Heart left ventricle (tissue), 13 donors: ENCODE results near the gene TTBK2.

Experiments
- POLR2A ChIP-seq, 2 donors: fragments of 450-650 bp; IDR thresholded peaks; one replicate each; pipeline ENCODE4 v1.6.1; 2017; ENCODE audit warnings: antibody characterized with exemption in 2 of 2, mild to moderate bottlenecking in 2 of 2, moderate library complexity in 2 of 2
- TF ChIP-seq, protein P1 (sequence below), 12 donors: fragments of 200-600 bp; sonication (generic) in 4 of 12; IDR thresholded peaks; one replicate each; pipeline versions ENCODE4 v1.5.0 to v1.8.0; 2018 to 2022; ENCODE audit warnings: antibody characterized with exemption in 12 of 12, mild to moderate bottlenecking in 5 of 12
- donor health status: ischemic (EF 13 %, LVEDD 7.1; RV severe dilation, severe dysfunction).
- donor health status: DM: no; HTN: yes; CAD: no.
- donor health status: DM: no; HTN: no; CAD: no.
- donor health status: ischemic (EF 25% LVEDD 6.9; RV normal size, moderate dysfunction).
- donor health status: ischemic (EF 25% LVEDD 5.7; RV mildly dilated, moderate dysfunction).
- donor health status: ischemic (EF 35%, LVEDD 5.7; RV mildly dilated, moderate dysfunction).
- donor health status: nonischemic (EF 11% LVEDD 7.7; RV severe dilation, severe dysfunction).
- donor health status: DM: yes; HTN: yes; CAD: no.
- donor health status: PGD.
- donor health status: ischemic (EF 29% LVEDD 5.4; RV normal size, mild dysfunction).
- donor health status: nonischemic (EF 23%, LVEDD 6.1; RV moderate dilation, normal function).

DNA sequence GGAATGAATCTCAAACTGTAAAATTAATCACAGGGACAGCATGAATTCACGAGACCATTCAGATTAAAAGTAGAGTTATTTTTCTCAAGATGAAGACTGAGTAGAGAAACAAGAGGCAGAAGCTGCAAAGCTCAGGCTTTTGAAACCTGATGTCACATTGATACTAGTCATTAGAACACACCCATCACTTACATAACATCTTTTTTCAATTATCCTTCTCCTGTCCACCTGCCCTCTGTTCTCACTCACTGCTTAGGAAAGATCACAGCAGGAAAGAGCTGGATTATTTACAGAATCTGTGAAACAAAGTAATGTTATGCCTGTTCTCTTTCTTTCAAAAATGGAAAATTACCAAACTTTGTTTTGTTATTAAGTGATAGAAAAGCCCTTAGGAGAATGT lies 111.7 kb downstream of the TTBK2 start:
- TF ChIP-seq, protein P1, sequence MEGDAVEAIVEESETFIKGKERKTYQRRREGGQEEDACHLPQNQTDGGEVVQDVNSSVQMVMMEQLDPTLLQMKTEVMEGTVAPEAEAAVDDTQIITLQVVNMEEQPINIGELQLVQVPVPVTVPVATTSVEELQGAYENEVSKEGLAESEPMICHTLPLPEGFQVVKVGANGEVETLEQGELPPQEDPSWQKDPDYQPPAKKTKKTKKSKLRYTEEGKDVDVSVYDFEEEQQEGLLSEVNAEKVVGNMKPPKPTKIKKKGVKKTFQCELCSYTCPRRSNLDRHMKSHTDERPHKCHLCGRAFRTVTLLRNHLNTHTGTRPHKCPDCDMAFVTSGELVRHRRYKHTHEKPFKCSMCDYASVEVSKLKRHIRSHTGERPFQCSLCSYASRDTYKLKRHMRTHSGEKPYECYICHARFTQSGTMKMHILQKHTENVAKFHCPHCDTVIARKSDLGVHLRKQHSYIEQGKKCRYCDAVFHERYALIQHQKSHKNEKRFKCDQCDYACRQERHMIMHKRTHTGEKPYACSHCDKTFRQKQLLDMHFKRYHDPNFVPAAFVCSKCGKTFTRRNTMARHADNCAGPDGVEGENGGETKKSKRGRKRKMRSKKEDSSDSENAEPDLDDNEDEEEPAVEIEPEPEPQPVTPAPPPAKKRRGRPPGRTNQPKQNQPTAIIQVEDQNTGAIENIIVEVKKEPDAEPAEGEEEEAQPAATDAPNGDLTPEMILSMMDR (IDR thresholded peaks at IDR 0.05), result no peak
- TF ChIP-seq POLR2A (IDR thresholded peaks at IDR 0.05), result no peak
